ENCODE results near the gene FAM9C. TPM values are rescaled to one million over a fixed set of nuclear protein-coding genes. Genes with fewer than 3 reads are reported as not detected.
A peak's percentile ranks its signal among the peaks of the same experiment; 100 is the strongest.

Gene FAM9C
- total RNA-seq, 2 donors from 2014 or later, result not detected

- H3K27me3 Mint-ChIP-seq, result no peaks in the 10 kb centered on the region
- H3K36me3 Mint-ChIP-seq (ENCODE audit: low read depth), result no peaks in the 10 kb centered on the region
- peak; percentile 51 for ATAC-seq
- no peak for DNase-seq
- H3K4me3 Mint-ChIP-seq, result no peak overlapping the region
- H3K9me3 ChIP-seq (ENCODE audit: control insufficient read depth, low read length, poor library complexity, severe bottlenecking), result no peaks in the 10 kb centered on the region
- H3K27ac Mint-ChIP-seq, result peak overlapping the region; percentile 79
- H3K4me1 Mint-ChIP-seq, result peaks cover 20% of the 10 kb centered on the region
Observed at GRCh38 chrX:13046141-13046855, 1.9 kb upstream of the FAM9C start.

GRCh38 chrX:13043938-13044337 lies 482 bp downstream of the FAM9C start:
- no peak for DNase-seq
- Mint-ChIP-seq H3K27ac (no peak overlapping the region), H3K4me3 (no peak overlapping the region), H3K36me3 (ENCODE audit: low read depth) (no peaks in the 10 kb centered on the region), H3K4me1 (peaks cover 12% of the 10 kb centered on the region), H3K27me3 (no peaks in the 10 kb centered on the region)
- no peaks in the 10 kb centered on the region for H3K9me3 ChIP-seq (ENCODE audit: control insufficient read depth, low read length, poor library complexity, severe bottlenecking)
- no peak for ATAC-seq

- Mint-ChIP-seq H3K36me3 (ENCODE audit: low read depth) (no peaks in the 10 kb centered on the region), H3K4me1 (peaks cover 7% of the 10 kb centered on the region), H3K4me3 (no peak overlapping the region), H3K27me3 (no peaks in the 10 kb centered on the region), H3K27ac (no peak overlapping the region)
- H3K9me3 ChIP-seq (ENCODE audit: control insufficient read depth, low read length, poor library complexity, severe bottlenecking), result no peaks in the 10 kb centered on the region
- no peak for ATAC-seq
- no peak for DNase-seq
Observed at GRCh38 chrX:13043138-13043537, 1.3 kb downstream of the FAM9C start.

- peaks cover 3% of the 10 kb centered on the region for H3K36me3 Mint-ChIP-seq (ENCODE audit: low read depth)
- DNase-seq, result no peak
- no peaks in the 10 kb centered on the region for H3K27me3 Mint-ChIP-seq
- no peak for ATAC-seq
- H3K4me3 Mint-ChIP-seq, result no peak overlapping the region
- H3K27ac Mint-ChIP-seq, result no peak overlapping the region
- H3K9me3 ChIP-seq (ENCODE audit: control insufficient read depth, low read length, poor library complexity, severe bottlenecking), result no peaks in the 10 kb centered on the region
- peaks cover 4% of the 10 kb centered on the region for H3K4me1 Mint-ChIP-seq
Observed at GRCh38 chrX:13036896-13037295, 7.5 kb downstream of the FAM9C start.

- ATAC-seq, result no peak
- Mint-ChIP-seq H3K4me3 (no peak overlapping the region), H3K36me3 (ENCODE audit: low read depth) (peaks cover 3% of the 10 kb centered on the region), H3K27me3 (no peaks in the 10 kb centered on the region), H3K4me1 (peaks cover 19% of the 10 kb centered on the region), H3K27ac (no peak overlapping the region)
- no peak for DNase-seq
- H3K9me3 ChIP-seq (ENCODE audit: control insufficient read depth, low read length, poor library complexity, severe bottlenecking), result no peaks in the 10 kb centered on the region
Observed at GRCh38 chrX:13033193-13033592, 11.2 kb downstream of the FAM9C start.

- H3K9me3 ChIP-seq (ENCODE audit: control insufficient read depth, low read length, poor library complexity, severe bottlenecking), result no peaks in the 10 kb centered on the region
- H3K4me3 Mint-ChIP-seq, result peak overlapping the region; percentile 69
- DNase-seq (no peak), ATAC-seq (peak; percentile 10)
- peak overlapping the region; percentile 97 for H3K27ac Mint-ChIP-seq
- H3K27me3 Mint-ChIP-seq, result no peaks in the 10 kb centered on the region
- H3K36me3 Mint-ChIP-seq (ENCODE audit: low read depth), result no peaks in the 10 kb centered on the region
- H3K4me1 Mint-ChIP-seq, result peaks cover 29% of the 10 kb centered on the region
Observed at GRCh38 chrX:13029887-13030771, 14.3 kb downstream of the FAM9C start.

GRCh38 chrX:13029637-13029886 lies 14.9 kb downstream of the FAM9C start:
- Mint-ChIP-seq H3K27ac (peak overlapping the region; percentile 97), H3K4me1 (peaks cover 32% of the 10 kb centered on the region), H3K27me3 (no peaks in the 10 kb centered on the region), H3K4me3 (no peak overlapping the region), H3K36me3 (ENCODE audit: low read depth) (peaks cover 2% of the 10 kb centered on the region)
- ATAC-seq (no peak), DNase-seq (no peak)
- H3K9me3 ChIP-seq (ENCODE audit: control insufficient read depth, low read length, poor library complexity, severe bottlenecking), result no peaks in the 10 kb centered on the region

- H3K27ac Mint-ChIP-seq, result peak overlapping the region; percentile 97
- H3K36me3 Mint-ChIP-seq (ENCODE audit: low read depth), result peaks cover 2% of the 10 kb centered on the region
- DNase-seq (no peak), ATAC-seq (peak; percentile 20)
- peak overlapping the region; percentile 9 for H3K4me3 Mint-ChIP-seq
- H3K27me3 Mint-ChIP-seq, result no peaks in the 10 kb centered on the region
- H3K9me3 ChIP-seq (ENCODE audit: control insufficient read depth, low read length, poor library complexity, severe bottlenecking), result no peaks in the 10 kb centered on the region
- H3K4me1 Mint-ChIP-seq, result peaks cover 32% of the 10 kb centered on the region
Observed at GRCh38 chrX:13028871-13029636, 15.4 kb downstream of the FAM9C start.

GRCh38 chrX:13026877-13027652 lies 17.4 kb downstream of the FAM9C start:
- Mint-ChIP-seq H3K36me3 (ENCODE audit: low read depth) (peaks cover 2% of the 10 kb centered on the region), H3K4me1 (peaks cover 35% of the 10 kb centered on the region), H3K27ac (peak overlapping the region; percentile 97), H3K27me3 (no peaks in the 10 kb centered on the region), H3K4me3 (no peak overlapping the region)
- DNase-seq, result no peak
- no peaks in the 10 kb centered on the region for H3K9me3 ChIP-seq (ENCODE audit: control insufficient read depth, low read length, poor library complexity, severe bottlenecking)
- ATAC-seq, result peak; percentile 51

- Mint-ChIP-seq H3K36me3 (ENCODE audit: low read depth) (peaks cover 2% of the 10 kb centered on the region), H3K27ac (peak overlapping the region; percentile 97), H3K27me3 (no peaks in the 10 kb centered on the region), H3K4me1 (peaks cover 26% of the 10 kb centered on the region), H3K4me3 (peak overlapping the region; percentile 79)
- no peak for ATAC-seq
- DNase-seq, result no peak
- no peaks in the 10 kb centered on the region for H3K9me3 ChIP-seq (ENCODE audit: control insufficient read depth, low read length, poor library complexity, severe bottlenecking)
Observed at GRCh38 chrX:13024986-13025385, 19.4 kb downstream of the FAM9C start.

- Mint-ChIP-seq H3K27me3 (no peaks in the 10 kb centered on the region), H3K27ac (peak overlapping the region; percentile 97), H3K36me3 (ENCODE audit: low read depth) (peaks cover 2% of the 10 kb centered on the region), H3K4me1 (peaks cover 21% of the 10 kb centered on the region), H3K4me3 (no peak overlapping the region)
- ATAC-seq, result no peak
- H3K9me3 ChIP-seq (ENCODE audit: control insufficient read depth, low read length, poor library complexity, severe bottlenecking), result no peaks in the 10 kb centered on the region
- DNase-seq, result no peak
Observed at GRCh38 chrX:13023979-13024378, 20.4 kb downstream of the FAM9C start.

GRCh38 chrX:13023567-13023966 lies 20.9 kb downstream of the FAM9C start:
- DNase-seq (no peak), ATAC-seq (no peak)
- peak overlapping the region; percentile 46 for H3K4me3 Mint-ChIP-seq
- H3K36me3 Mint-ChIP-seq (ENCODE audit: low read depth), result peaks cover 2% of the 10 kb centered on the region
- H3K9me3 ChIP-seq (ENCODE audit: control insufficient read depth, low read length, poor library complexity, severe bottlenecking), result no peaks in the 10 kb centered on the region
- peak overlapping the region; percentile 97 for H3K27ac Mint-ChIP-seq
- H3K27me3 Mint-ChIP-seq, result no peaks in the 10 kb centered on the region
- peaks cover 21% of the 10 kb centered on the region for H3K4me1 Mint-ChIP-seq

GRCh38 chrX:13022926-13023325 lies 21.5 kb downstream of the FAM9C start:
- no peaks in the 10 kb centered on the region for H3K9me3 ChIP-seq (ENCODE audit: control insufficient read depth, low read length, poor library complexity, severe bottlenecking)
- Mint-ChIP-seq H3K27me3 (no peaks in the 10 kb centered on the region), H3K4me3 (no peak overlapping the region), H3K36me3 (ENCODE audit: low read depth) (peaks cover 2% of the 10 kb centered on the region), H3K4me1 (peaks cover 21% of the 10 kb centered on the region), H3K27ac (peak overlapping the region; percentile 97)
- ATAC-seq, result no peak
- DNase-seq, result no peak

Data from T-helper 17 cell (primary cell).